DOHH2 (cell line): ENCODE measurements around the gene NPR2.

Experiments
- H3F3A ChIP-seq: fragments of 200-600 bp; sonication (generic), shearing (Covaris generic); 2 replicates; pipeline ENCODE4 v1.6.0; 2016; ENCODE audit warnings: antibody characterized with exemption, mild to moderate bottlenecking; ENCODE audit not compliant: control insufficient read depth, insufficient read depth
- H3K27ac ChIP-seq: fragments of 200-600 bp; sonication (generic); 2 replicates; pipeline ENCODE4 v1.5.1; 2014; ENCODE audit warnings: low read depth, mild to moderate bottlenecking, low read length, moderate library complexity
- H3K27me3 ChIP-seq: fragments of 200-600 bp; sonication (generic); 2 replicates; pipeline ENCODE4 v1.6.1; 2014; ENCODE audit warnings: mild to moderate bottlenecking, low read length, mixed read lengths; ENCODE audit not compliant: control insufficient read depth
- H3K36me3 ChIP-seq: fragments of 200-600 bp; sonication (generic); 2 replicates; pipeline ENCODE4 v1.6.1; 2014; ENCODE audit warnings: mild to moderate bottlenecking, low read length, moderate library complexity, mixed read lengths; ENCODE audit not compliant: control insufficient read depth
- H3K4me1 ChIP-seq: fragments of 200-600 bp; sonication (generic); 2 replicates; pipeline ENCODE4 v1.6.1; 2014; ENCODE audit warnings: mild to moderate bottlenecking, low read length, mixed read lengths; ENCODE audit not compliant: control insufficient read depth
- H3K4me2 ChIP-seq: fragments of 200-600 bp; sonication (generic); 2 replicates; pipeline ENCODE4 v1.6.0; 2014; ENCODE audit warnings: mild to moderate bottlenecking, low read length, moderate library complexity
- H3K4me3 ChIP-seq: fragments of 200-600 bp; sonication (generic); 2 replicates; pipeline ENCODE4 v1.5.1; 2014; ENCODE audit warnings: mild to moderate bottlenecking, low read length, mixed read lengths
- H3K79me2 ChIP-seq: fragments of 200-600 bp; sonication (generic); 2 replicates; pipeline ENCODE4 v1.6.1; 2014; ENCODE audit warnings: mild to moderate bottlenecking, low read length, mixed read lengths; ENCODE audit not compliant: control insufficient read depth
- H3K9me2 ChIP-seq: fragments of 200-600 bp; sonication (generic); replicated peaks from 2 replicates; pipeline ENCODE4 v1.6.1; 2014; ENCODE audit warnings: mild to moderate bottlenecking, low read length, mixed read lengths; ENCODE audit not compliant: control insufficient read depth
- H3K9me3 ChIP-seq: fragments of 200-600 bp; sonication (generic); 2 replicates; pipeline ENCODE4 v1.6.1; 2014; ENCODE audit warnings: antibody characterized with exemption, low read length, mixed read lengths; ENCODE audit not compliant: control insufficient read depth, insufficient read depth
- H4K20me1 ChIP-seq: fragments of 200-600 bp; sonication (generic); 2 replicates; pipeline ENCODE4 v1.6.0; 2014; ENCODE audit warnings: low read depth, mild to moderate bottlenecking, antibody characterized with exemption, low read length, moderate library complexity; ENCODE audit not compliant: control insufficient read depth, insufficient read depth
- CTCF ChIP-seq: fragments of 200-600 bp; sonication (generic); IDR thresholded peaks from one replicate; pipeline ENCODE4 v1.5.1; 2014; ENCODE audit warnings: antibody characterized with exemption, mild to moderate bottlenecking, low read depth, low read length; ENCODE audit not compliant: poor library complexity, severe bottlenecking
- EZH2phosphoT487 ChIP-seq: fragments of 200-600 bp; sonication (generic); IDR thresholded peaks from 2 replicates; pipeline ENCODE4 v1.6.1; 2017; ENCODE audit warnings: borderline replicate concordance, mild to moderate bottlenecking, antibody characterized with exemption, low read length, moderate library complexity, mixed read lengths

The NPR2 gene

GRCh38 chr9:35826071-35826701, 34.8 kb downstream of the NPR2 start:
- peaks cover 19% of the 10 kb centered on the region for H3K4me1 ChIP-seq
- peak overlapping the region; percentile 42; the same call in 1 of the 2 replicates for H3K4me2 ChIP-seq
- H3K4me3 ChIP-seq, result no peak overlapping the region
- no peaks in the 10 kb centered on the region for H3F3A ChIP-seq
- peaks cover 9% of the 10 kb centered on the region; the same call in 1 of the 2 replicates for H3K27me3 ChIP-seq
- no peaks in the 10 kb centered on the region for H3K36me3 ChIP-seq
- peak; percentile 95 for TF ChIP-seq CTCF
- no peak for TF ChIP-seq EZH2phosphoT487
- no peaks in the 10 kb centered on the region for H4K20me1 ChIP-seq
- H3K27ac ChIP-seq, result no peak overlapping the region
- H3K9me2 ChIP-seq, result no peaks in the 10 kb centered on the region
- no peaks in the 10 kb centered on the region for H3K79me2 ChIP-seq
- no peaks in the 10 kb centered on the region for H3K9me3 ChIP-seq

GRCh38 chr9:35827486-35827885, 36.1 kb downstream of the NPR2 start:
- Histone ChIP-seq H3K79me2 (no peaks in the 10 kb centered on the region), H3F3A (no peaks in the 10 kb centered on the region), H3K4me1 (peaks cover 19% of the 10 kb centered on the region), H3K9me2 (no peaks in the 10 kb centered on the region), H3K9me3 (no peaks in the 10 kb centered on the region), H3K27me3 (peaks cover 9% of the 10 kb centered on the region; the same call in 1 of the 2 replicates), H3K27ac (no peak overlapping the region), H4K20me1 (no peaks in the 10 kb centered on the region), H3K4me3 (no peak overlapping the region), H3K36me3 (no peaks in the 10 kb centered on the region), H3K4me2 (no peak overlapping the region)
- TF ChIP-seq EZH2phosphoT487, result no peak
- no peak for TF ChIP-seq CTCF

DNA sequence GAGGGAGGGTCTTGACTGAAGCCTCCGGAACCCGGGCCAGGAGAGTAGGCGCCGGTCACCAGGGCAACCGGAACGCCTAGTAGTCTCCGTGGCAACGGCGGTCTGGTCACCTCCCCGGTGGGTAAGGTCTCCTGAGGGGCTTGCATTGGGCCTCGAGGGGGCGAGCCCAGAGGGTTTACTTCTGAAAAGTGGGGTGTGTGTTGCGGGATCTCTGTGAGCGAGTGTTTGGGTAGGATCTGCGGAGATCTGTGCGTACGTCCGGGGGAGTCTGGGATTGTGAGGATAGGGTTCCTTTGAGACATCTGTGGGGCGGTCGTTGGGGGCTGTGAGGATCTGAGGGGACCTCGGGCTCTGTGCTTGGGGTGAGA, 37.3 kb downstream of the NPR2 start, which contains the start of gene FAM221B:
TSS of gene FAM221B (minus strand) at position 17 of the 368 bp plus-strand sequence. CDS start 2,571 bp downstream, outside the sequence.
- TF ChIP-seq CTCF (no peak), EZH2phosphoT487 (no peak)
- H3K4me3 ChIP-seq, result peak within 1 kb of the TSS; percentile 74
- H3K27me3 ChIP-seq, result peaks cover 9% of the 10 kb centered on the region; the same call in 1 of the 2 replicates
- peak within 1 kb of the TSS; percentile 79 for H3K4me2 ChIP-seq
- H3K9me2 ChIP-seq, result no peaks in the 10 kb centered on the region
- 0 out of 2 replicates have a peak, but pooled peaks cover 2% of the 10 kb centered on the region for H3F3A ChIP-seq
- no peaks in the 10 kb centered on the region for H4K20me1 ChIP-seq
- no peaks in the 10 kb centered on the region for H3K36me3 ChIP-seq
- H3K9me3 ChIP-seq, result no peaks in the 10 kb centered on the region
- peaks cover 26% of the 10 kb centered on the region for H3K4me1 ChIP-seq
- no peaks in the 10 kb centered on the region for H3K79me2 ChIP-seq
- H3K27ac ChIP-seq, result no peak within 1 kb of the TSS
